WTC11 (cell line): ENCODE measurements around the gene UBE4A.

Source experiments
- CTCF ChIP-seq: fragments of 200-600 bp; IDR thresholded peaks from 2 replicates; pipeline ENCODE4 v1.8.0; 2022; ENCODE audit warnings: antibody characterized with exemption
- ELF4 ChIP-seq: sonication (generic); formaldehyde crosslinking; IDR thresholded peaks from 2 replicates; pipeline ENCODE4 v1.8.1; 2022; ENCODE audit warnings: low read depth, mild to moderate bottlenecking, moderate library complexity, missing genetic modification reagents
- FOXK1 ChIP-seq: sonication (generic); formaldehyde crosslinking; IDR thresholded peaks from 2 replicates; pipeline ENCODE4 v1.8.0; 2022; ENCODE audit warnings: mild to moderate bottlenecking, moderate library complexity, missing genetic modification reagents
- GRHL2 ChIP-seq: fragments of 250-450 bp; sonication (Bioruptor Pico); IDR thresholded peaks from 2 replicates; pipeline ENCODE4 v1.8.0; 2022; ENCODE audit warnings: mild to moderate bottlenecking, moderate library complexity; ENCODE audit not compliant: insufficient replicate concordance, severe bottlenecking
- JUN ChIP-seq: sonication (generic); formaldehyde crosslinking; IDR thresholded peaks from 2 replicates; pipeline ENCODE4 v1.8.0; 2023; ENCODE audit warnings: mild to moderate bottlenecking, missing genetic modification reagents
- KAT7 ChIP-seq: sonication (generic); formaldehyde crosslinking; IDR thresholded peaks from 2 replicates; pipeline ENCODE4 v1.8.1; 2023; ENCODE audit warnings: missing genetic modification reagents, mild to moderate bottlenecking, borderline replicate concordance
- NR1H2 ChIP-seq: sonication (generic); formaldehyde crosslinking; IDR thresholded peaks from 2 replicates; pipeline ENCODE4 v1.9.0; 2021; ENCODE audit warnings: mild to moderate bottlenecking, moderate library complexity, missing genetic modification reagents
- PREB ChIP-seq: sonication (generic); formaldehyde crosslinking; IDR thresholded peaks from 2 replicates; pipeline ENCODE4 v1.8.1; 2022; ENCODE audit warnings: mild to moderate bottlenecking, missing genetic modification reagents, moderate library complexity, borderline replicate concordance
- SMAD4 ChIP-seq: sonication (generic); formaldehyde crosslinking; IDR thresholded peaks from 2 replicates; pipeline ENCODE4 v1.8.0; 2022; ENCODE audit warnings: mild to moderate bottlenecking, missing genetic modification reagents
- SP1 ChIP-seq: sonication (generic); formaldehyde crosslinking; conservative IDR thresholded peaks from 2 replicates; pipeline ENCODE4 v1.8.1; 2022; ENCODE audit warnings: missing genetic modification reagents
- USF1 ChIP-seq: sonication (generic); formaldehyde crosslinking; IDR thresholded peaks from 2 replicates; pipeline ENCODE4 v1.8.0; 2022; ENCODE audit warnings: mild to moderate bottlenecking, missing genetic modification reagents
- ZNF281 ChIP-seq: sonication (generic); formaldehyde crosslinking; IDR thresholded peaks from 2 replicates; pipeline ENCODE4 v1.8.0; 2023; ENCODE audit warnings: mild to moderate bottlenecking, missing genetic modification reagents

- TF ChIP-seq GRHL2: no peak
- no peak for TF ChIP-seq JUN (CRISPR knock-in tag)
- TF ChIP-seq SMAD4 (CRISPR knock-in tag): no peak
- no peak for TF ChIP-seq PREB
- TF ChIP-seq CTCF: no peak
- no peak for TF ChIP-seq KAT7 (CRISPR knock-in tag)
- TF ChIP-seq ELF4 (CRISPR knock-in tag): no peak
- TF ChIP-seq SP1: no peak
- no peak for TF ChIP-seq ZNF281 (CRISPR knock-in tag)
- no peak for TF ChIP-seq FOXK1 (CRISPR knock-in tag)
- TF ChIP-seq NR1H2 (CRISPR knock-in tag): no peak
- TF ChIP-seq USF1 (CRISPR knock-in tag): no peak
These were observed 13.9 kb downstream of the UBE4A start for GRCh38 chr11:118373263-118373662.
